GM19395 (cell line): ENCODE data around the gene TAF3.
"Not testable (repeated sequence)": the region's sequence is repeated elsewhere in the genome, so short reads cannot be mapped to it uniquely, and the experiment has no call there.

Source experiments
- ATAC-seq: cut with Tn5 transposase; IDR thresholded peaks from one replicate; pipeline ENCODE4 v1.9.1; 2021; ENCODE audit warnings: mild to moderate bottlenecking, moderate library complexity; ENCODE audit not compliant: unreplicated experiment

TAF3 gene

DNA sequence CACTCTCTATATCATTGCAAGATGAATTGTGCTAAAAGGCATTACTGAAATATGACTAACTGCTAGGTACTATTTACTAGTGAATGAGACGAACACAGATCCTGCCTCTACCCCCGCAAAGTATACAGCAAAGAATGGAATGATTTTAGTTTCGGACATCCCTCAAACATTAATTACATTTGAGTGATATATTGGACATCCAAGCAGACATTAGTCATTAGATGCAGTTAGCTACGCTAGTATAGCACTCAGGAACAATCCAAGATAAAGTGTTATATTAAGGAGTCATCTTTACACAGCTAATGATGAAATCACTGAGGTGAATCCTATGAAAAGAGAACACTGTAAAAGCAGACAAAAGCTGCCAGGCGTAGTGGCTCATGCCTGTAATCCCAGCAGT, 7.3 kb upstream of the TAF3 start:
- ATAC-seq, result no peak

GRCh38 chr10:7811743-7812142, 6.6 kb upstream of the TAF3 start:
- ATAC-seq, result not testable (repeated sequence)

- ATAC-seq, result no peak
These were observed 4.8 kb upstream of the TAF3 start for GRCh38 chr10:7813481-7813880.

- no peak for ATAC-seq
These were observed 729 bp upstream of the TAF3 start for GRCh38 chr10:7817576-7817975.

- ATAC-seq, result peak; percentile 38
These were observed 366 bp upstream of the TAF3 start for GRCh38 chr10:7817984-7818294.

GRCh38 chr10:7819121-7819460, 786 bp downstream of the TAF3 start:
- peak; percentile 60 for ATAC-seq

- no peak for ATAC-seq
These were observed 5.9 kb downstream of the TAF3 start for GRCh38 chr10:7824251-7824650.

DNA sequence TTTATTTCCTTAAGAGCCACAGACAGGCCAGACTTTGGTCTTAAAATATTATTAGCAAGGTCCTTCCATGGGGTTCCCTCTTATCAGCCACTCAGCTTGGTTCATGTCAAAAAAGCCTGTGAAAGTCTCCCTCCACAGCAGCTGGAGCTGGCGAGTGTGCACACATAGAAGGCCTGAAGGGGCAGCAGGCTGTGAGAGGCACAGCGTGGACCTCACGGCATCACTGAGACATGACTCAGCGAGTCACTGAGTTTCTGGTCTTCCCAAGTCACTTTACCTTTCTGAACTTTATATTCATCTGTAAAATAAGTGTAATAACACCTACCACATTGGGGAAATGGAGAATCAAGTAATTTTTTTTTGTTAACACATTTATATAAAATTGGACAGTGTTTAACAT, 8.7 kb downstream of the TAF3 start:
- ATAC-seq, result no peak

DNA sequence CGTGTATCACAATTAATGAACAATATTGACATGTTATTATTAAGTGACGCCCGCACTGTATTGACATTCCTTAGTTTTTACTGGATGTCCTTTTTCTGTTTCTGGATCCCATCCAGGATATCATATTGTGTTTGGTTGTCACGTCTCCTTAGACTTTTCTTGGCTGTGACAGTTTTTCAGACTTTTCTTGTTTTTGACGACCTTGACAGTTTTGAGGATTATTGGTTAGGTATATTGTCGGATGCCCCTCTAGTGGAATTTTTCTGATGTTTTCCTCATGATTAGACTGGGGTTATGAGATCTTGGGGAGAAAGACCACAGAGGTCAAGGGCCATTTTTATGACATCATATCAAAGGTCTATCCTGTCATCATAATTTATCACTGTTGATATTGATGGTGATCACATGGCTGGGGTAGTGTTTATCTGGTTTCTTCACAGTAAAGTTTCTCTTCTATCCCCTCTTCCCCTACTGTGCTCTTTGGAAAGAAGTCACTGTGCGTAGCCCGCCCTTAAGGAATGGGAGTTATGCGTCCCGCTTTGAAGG, 11.1 kb downstream of the TAF3 start:
- ATAC-seq, result no peak

- no peak for ATAC-seq
These were observed 13.8 kb downstream of the TAF3 start for GRCh38 chr10:7832060-7832459.

- ATAC-seq, result no peak
These were observed 14.9 kb downstream of the TAF3 start for GRCh38 chr10:7833210-7833609.

- ATAC-seq, result no peak
These were observed 16.0 kb downstream of the TAF3 start for GRCh38 chr10:7834262-7834661.

DNA sequence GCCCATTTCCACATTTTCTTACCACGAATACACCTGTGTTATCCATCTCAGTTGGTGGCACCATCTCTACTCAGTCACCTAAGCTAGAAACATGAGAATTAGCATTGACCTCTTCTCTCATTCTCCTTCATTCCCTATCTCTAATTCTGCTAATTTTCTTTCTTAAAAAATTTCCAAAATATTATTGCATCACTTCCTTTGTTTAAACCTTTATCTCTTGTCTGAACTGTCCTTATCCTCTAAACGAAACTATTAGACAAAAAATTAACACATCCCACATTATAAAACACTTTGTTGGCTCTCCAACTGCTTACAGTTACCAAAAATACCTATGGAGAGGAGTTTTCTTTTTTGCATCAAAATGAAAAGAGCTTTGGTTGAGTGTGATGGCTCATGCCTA, 18.3 kb downstream of the TAF3 start:
- no peak for ATAC-seq

DNA sequence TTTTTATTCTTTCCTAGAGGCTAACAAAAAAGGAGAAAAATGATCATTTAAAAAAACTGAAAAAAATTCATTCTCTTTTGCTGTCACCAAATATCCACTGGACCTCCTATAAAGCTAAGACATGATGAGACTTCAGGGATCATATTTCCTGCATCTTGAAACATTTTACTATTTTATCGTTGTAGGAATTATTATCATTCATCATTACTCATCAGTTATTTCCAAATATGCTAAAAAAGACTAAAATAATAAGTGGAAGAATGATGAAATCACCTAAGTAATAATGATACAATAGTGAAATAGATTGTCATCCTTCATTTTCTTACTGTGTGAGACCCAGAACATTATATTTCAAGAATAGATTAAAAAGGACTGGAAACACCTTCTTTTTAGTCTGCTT, 28.3 kb downstream of the TAF3 start:
- ATAC-seq, result no peak

DNA sequence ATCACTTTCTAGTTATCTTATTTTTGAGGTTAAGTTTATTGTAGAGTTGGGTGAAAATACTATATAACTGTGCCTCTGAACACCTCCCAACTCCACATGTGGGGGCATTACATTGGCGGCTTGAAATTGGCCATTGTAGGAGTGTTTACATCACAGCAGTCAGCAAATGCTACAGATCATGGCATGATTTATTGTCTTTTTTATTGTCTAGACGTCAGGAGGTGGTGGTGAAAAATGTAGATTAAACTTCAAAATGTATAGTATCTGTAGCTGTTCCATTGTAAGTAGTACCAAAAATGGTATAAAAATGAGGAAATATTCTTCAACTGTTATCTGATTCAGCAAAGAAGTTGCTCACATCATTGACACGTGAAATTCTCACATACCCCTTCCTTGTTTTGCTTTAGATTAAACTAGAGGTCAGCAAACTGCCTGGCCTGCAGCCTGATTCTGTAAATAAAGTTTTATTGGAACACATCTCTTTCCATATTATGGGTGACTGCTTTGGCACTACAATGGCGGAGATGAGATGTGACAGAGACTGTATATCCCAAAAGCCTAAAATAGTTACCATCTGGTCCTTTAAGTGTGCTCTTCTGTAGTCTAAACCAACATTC, 35.0 kb downstream of the TAF3 start:
- no peak for ATAC-seq

GRCh38 chr10:7853890-7854289, 35.6 kb downstream of the TAF3 start:
- no peak for ATAC-seq

- no peak for ATAC-seq
These were observed 36.9 kb downstream of the TAF3 start for GRCh38 chr10:7855205-7855604.

GRCh38 chr10:7856678-7857077, 38.4 kb downstream of the TAF3 start:
- no peak for ATAC-seq

DNA sequence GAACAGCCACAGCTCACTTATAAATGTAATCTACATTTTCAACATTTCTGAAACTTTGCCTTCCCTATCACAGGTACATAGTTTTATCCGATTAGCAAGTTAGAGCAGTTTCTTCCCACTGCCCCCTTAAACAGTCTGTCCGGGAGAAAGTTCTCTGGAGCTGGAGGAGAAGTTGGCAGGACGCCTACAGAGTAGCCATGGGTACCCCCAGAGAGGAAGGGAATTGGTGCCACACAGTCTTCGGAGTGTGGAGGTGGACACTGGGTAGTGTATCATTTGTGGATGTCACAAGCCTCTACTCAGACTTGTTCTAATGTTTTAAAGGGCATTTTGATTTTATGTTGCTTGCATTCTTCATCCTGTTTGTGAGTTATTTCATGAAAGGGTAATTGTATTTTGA, 39.0 kb downstream of the TAF3 start:
- ATAC-seq, result no peak

DNA sequence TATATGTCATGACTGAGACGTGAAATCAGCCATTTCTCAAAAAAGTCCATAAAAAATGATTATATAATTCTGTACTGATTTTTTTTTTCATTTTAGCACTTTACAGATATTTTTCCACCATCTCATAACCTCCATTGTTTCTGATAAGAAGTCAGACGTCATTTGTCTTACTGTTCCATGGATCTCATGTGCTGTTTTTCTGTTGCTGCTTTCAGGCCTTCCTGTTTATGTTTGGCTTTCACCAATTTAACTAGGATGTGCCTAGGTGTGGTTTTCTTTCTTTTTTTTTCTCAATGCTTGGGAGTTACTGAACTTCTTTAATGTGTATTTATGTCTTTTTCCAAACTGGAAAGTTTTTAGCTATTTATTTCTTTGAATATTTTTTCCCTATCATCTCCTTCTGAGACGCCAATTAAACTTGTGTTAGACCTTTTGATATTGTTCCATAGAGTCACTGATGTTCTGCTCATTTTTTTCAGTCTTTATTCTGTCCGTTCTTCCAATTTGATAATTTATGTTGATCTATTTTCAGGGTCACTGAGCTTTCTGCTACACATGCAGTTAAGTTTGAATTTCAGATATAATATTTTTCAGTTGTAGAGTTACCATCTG, 43.3 kb downstream of the TAF3 start:
- no peak for ATAC-seq

DNA sequence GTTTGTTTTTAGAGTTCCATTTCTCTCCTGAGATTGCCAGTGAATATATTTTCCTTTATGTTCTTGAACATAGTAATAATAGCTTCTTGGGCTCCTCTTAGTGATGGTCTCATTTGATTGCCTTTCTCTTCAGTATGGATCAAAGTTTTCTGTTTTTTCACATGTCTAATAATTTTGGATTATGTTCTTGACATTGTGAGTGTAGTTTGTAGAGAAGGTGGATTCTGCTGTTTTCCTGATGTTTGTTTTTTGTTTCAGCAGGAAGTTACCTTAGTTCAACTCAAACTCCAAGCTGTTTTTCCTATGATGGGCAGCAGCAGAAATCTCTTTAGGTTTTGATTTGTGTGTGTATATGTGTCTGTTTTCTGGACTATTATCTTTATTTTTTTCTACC, 43.8 kb downstream of the TAF3 start:
- no peak for ATAC-seq

DNA sequence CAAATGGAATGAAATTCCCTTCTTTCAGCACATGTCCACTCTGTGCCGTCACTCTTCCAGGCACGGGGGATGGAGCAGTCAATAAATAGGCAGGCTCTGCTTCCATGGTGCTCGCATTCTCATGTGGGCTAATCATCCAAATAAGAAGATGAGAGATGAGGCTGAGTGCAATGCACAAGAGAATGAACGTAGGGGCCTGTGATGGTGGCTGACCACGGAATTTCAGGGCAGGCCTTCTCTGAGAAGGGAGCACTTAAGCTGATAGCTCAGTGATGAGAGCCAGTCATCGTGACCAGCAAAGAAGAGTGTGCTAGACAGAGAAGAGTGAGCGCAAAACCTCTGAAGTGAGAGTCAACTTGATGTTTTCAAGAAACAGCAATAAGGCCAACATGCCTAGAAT, 47.9 kb downstream of the TAF3 start:
- no peak for ATAC-seq

GRCh38 chr10:7872041-7872442, 53.7 kb downstream of the TAF3 start:
- no peak for ATAC-seq
